ENCODE measurements around the gene COL6A1.

COL6A1 gene

DNA sequence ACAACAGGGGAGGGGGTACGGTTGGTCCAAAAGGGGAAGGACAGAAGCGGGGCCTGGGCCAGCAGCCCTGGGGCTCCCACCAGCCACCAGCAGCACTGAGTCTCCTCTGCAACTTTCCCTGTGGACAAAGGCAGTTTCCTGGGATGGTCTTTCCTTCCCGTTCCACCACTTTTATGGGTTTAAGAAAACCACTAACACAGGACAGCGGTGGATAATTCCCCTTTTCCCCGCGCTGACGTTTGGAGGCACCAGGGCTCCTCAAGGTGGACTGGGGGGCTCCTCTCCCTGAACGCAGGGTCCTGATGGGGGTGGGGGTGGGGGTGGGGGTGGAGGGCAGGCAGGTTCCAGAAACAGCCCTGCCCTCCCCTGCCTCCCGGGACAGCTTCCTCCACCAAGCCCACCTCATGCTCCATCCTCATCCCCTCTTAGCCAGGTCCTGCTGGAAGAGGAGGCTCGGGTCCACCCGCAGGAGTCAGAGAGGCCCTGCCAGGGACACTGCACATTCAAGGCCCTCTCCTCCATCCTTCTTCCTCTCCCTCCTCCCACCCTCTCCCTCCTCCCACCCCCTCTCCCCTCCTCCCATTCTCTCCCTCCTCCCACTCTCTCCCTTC lies 4.8 kb upstream of the COL6A1 start:
- no peaks in the 10 kb centered on the region for H3K9me3 ChIP-seq (ENCODE audit: control insufficient read depth, low read length)
- H3K9ac ChIP-seq, result no peak overlapping the region
- no peak overlapping the region for H3K4me2 ChIP-seq (ENCODE audit: low read length)
- no peaks in the 10 kb centered on the region for H3K4me1 ChIP-seq
- H3K27ac ChIP-seq, result no peak overlapping the region
- no peaks in the 10 kb centered on the region for H3K27me3 ChIP-seq (ENCODE audit: control insufficient read depth, insufficient read depth, low read length)
- no peaks in the 10 kb centered on the region for H3K79me2 ChIP-seq
- no peak overlapping the region for H2AFZ ChIP-seq
- H3K4me3 ChIP-seq (ENCODE audit: low read depth, low read length), result no peak overlapping the region
- TF ChIP-seq, protein P1, sequence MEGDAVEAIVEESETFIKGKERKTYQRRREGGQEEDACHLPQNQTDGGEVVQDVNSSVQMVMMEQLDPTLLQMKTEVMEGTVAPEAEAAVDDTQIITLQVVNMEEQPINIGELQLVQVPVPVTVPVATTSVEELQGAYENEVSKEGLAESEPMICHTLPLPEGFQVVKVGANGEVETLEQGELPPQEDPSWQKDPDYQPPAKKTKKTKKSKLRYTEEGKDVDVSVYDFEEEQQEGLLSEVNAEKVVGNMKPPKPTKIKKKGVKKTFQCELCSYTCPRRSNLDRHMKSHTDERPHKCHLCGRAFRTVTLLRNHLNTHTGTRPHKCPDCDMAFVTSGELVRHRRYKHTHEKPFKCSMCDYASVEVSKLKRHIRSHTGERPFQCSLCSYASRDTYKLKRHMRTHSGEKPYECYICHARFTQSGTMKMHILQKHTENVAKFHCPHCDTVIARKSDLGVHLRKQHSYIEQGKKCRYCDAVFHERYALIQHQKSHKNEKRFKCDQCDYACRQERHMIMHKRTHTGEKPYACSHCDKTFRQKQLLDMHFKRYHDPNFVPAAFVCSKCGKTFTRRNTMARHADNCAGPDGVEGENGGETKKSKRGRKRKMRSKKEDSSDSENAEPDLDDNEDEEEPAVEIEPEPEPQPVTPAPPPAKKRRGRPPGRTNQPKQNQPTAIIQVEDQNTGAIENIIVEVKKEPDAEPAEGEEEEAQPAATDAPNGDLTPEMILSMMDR (IDR thresholded peaks at IDR 0.05), result no peak
- H3K36me3 ChIP-seq (ENCODE audit: control insufficient read depth, insufficient read depth, low read length), result no peaks in the 10 kb centered on the region

DNA sequence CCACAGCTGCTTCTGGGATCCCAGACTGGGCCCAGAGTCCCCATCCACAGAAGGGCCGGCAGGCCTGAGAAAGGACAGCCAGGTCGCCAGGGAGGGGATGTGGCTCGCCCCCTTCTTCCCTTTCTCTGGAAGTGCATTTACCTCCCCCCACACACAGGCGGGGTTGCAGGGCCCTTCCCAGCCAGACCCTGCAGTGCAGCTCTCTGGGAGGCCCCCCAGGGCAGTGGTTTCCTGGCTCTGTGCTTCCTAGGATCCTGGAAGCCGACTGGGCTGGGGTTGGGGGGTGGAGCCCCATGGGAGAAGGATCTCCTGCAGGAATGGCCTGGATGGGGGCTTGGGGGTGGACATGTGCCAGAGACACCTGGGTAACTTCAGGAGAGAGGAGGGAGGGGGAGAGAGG lies 4.2 kb upstream of the COL6A1 start:
- no peak overlapping the region for H3K27ac ChIP-seq
- no peak overlapping the region for H2AFZ ChIP-seq
- no peak overlapping the region for H3K4me3 ChIP-seq (ENCODE audit: low read depth, low read length)
- no peak overlapping the region for H3K4me2 ChIP-seq (ENCODE audit: low read length)
- no peaks in the 10 kb centered on the region for H3K79me2 ChIP-seq
- H3K9ac ChIP-seq, result no peak overlapping the region
- H3K27me3 ChIP-seq (ENCODE audit: control insufficient read depth, insufficient read depth, low read length), result no peaks in the 10 kb centered on the region
- H3K9me3 ChIP-seq (ENCODE audit: control insufficient read depth, low read length), result no peaks in the 10 kb centered on the region
- no peaks in the 10 kb centered on the region for H3K4me1 ChIP-seq
- no peaks in the 10 kb centered on the region for H3K36me3 ChIP-seq (ENCODE audit: control insufficient read depth, insufficient read depth, low read length)
- TF ChIP-seq, protein P1 (IDR thresholded peaks at IDR 0.05), result no peak

DNA sequence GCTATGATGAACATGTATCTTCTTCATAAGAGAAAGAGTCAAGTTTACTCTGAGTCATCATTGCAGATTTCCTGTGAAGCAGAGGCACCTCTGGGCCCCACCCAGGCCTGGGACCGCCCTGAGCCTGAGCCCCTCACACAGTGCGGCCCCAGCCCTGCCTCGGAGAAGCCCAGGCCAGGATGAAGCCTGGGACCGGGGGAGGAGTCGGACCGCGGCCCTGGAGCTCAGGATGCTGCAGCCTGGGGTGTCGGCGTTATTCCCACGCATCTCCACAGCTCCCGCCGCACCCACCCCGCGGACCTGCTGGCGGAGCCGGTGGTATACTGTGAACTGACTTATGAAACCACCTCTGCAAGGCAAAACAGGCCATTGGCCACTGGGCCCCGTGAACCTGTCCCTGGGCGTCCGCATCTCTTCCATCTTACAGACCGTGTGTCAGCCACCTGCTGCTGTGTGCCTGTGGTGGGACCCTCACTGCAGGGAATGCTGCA lies 2.4 kb upstream of the COL6A1 start:
- no peak overlapping the region for H3K9ac ChIP-seq

DNA sequence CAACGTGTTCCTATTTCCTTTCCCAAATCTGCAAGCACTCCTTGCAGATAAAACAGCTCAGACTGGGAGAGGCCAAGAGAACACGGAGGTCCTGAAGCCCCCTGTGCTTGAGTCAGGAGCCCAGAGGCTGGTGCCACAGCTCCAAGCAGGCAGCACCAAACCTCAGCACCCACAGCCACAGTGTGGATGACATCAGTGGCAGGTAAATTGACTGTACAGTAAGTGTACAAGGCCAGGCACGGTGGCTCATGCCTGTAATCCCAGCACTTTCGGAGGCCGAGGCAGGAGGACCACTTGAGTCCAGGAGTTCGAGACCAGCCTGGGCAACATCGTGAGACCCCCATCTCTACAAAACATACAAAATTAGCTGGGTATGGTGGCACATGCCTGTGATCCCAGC lies 1.9 kb upstream of the COL6A1 start:
- no peak overlapping the region for H3K4me3 ChIP-seq (ENCODE audit: low read depth, low read length)
- H3K27me3 ChIP-seq (ENCODE audit: control insufficient read depth, insufficient read depth, low read length), result no peaks in the 10 kb centered on the region
- no peaks in the 10 kb centered on the region for H3K36me3 ChIP-seq (ENCODE audit: control insufficient read depth, insufficient read depth, low read length)
- H3K9me3 ChIP-seq (ENCODE audit: control insufficient read depth, low read length), result no peaks in the 10 kb centered on the region
- no peaks in the 10 kb centered on the region for H3K79me2 ChIP-seq
- H3K4me2 ChIP-seq (ENCODE audit: low read length), result no peak overlapping the region
- H3K27ac ChIP-seq, result no peak overlapping the region
- H3K4me1 ChIP-seq, result no peaks in the 10 kb centered on the region
- TF ChIP-seq, protein P1 (IDR thresholded peaks at IDR 0.05), result no peak
- no peak overlapping the region for H2AFZ ChIP-seq
- H3K9ac ChIP-seq, result no peak overlapping the region

More for the DNA sequence above, 2.4 kb upstream of the COL6A1 start:
- no peak overlapping the region for H3K4me2 ChIP-seq (ENCODE audit: low read length)
- no peak overlapping the region for H2AFZ ChIP-seq
- no peak overlapping the region for H3K4me3 ChIP-seq (ENCODE audit: low read depth, low read length)
- TF ChIP-seq, protein P1 (IDR thresholded peaks at IDR 0.05), result no peak
- H3K4me1 ChIP-seq, result no peaks in the 10 kb centered on the region
- H3K36me3 ChIP-seq (ENCODE audit: control insufficient read depth, insufficient read depth, low read length), result no peaks in the 10 kb centered on the region
- no peak overlapping the region for H3K27ac ChIP-seq
- H3K27me3 ChIP-seq (ENCODE audit: control insufficient read depth, insufficient read depth, low read length), result no peaks in the 10 kb centered on the region
- H3K79me2 ChIP-seq, result no peaks in the 10 kb centered on the region
- no peaks in the 10 kb centered on the region for H3K9me3 ChIP-seq (ENCODE audit: control insufficient read depth, low read length)

DNA sequence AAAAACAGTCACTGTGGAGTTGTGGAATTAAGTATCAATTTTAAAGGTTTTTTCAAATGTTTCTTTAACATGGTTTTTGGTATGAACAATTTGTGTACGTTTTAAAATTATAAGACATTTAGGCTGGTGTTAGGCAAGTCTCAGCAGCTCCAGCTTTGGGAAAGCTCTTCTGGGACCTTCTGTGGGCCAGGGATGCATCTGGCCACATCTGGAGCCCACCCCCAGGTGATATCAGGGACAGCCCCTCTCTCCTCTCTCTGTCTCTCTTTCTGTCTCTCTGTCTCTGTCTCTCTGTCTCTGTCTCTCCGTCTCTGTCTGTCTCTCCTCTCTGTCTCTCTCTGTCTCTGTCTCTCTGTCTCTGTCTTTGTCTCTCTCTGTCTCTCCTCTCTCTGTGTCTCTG lies 1.3 kb upstream of the COL6A1 start:
- Histone ChIP-seq H3K36me3 (ENCODE audit: control insufficient read depth, insufficient read depth, low read length) (no peaks in the 10 kb centered on the region), H3K4me1 (no peaks in the 10 kb centered on the region), H3K9ac (no peak overlapping the region), H3K27ac (no peak overlapping the region), H3K9me3 (ENCODE audit: control insufficient read depth, low read length) (no peaks in the 10 kb centered on the region), H3K4me3 (ENCODE audit: low read depth, low read length) (no peak overlapping the region), H3K79me2 (no peaks in the 10 kb centered on the region), H2AFZ (no peak overlapping the region), H3K4me2 (ENCODE audit: low read length) (no peak overlapping the region), H3K27me3 (ENCODE audit: control insufficient read depth, insufficient read depth, low read length) (no peaks in the 10 kb centered on the region)
- TF ChIP-seq, protein P1 (IDR thresholded peaks at IDR 0.05), result no peak
